GM23338 (cell line): ENCODE measurements around the gene FTCDNL1. TPM values are rescaled to one million over a fixed set of nuclear protein-coding genes. Genes with fewer than 3 reads are reported as not detected.

Source experiments
- CREB1 ChIP-seq: fragments of 250-450 bp; sonication (Bioruptor Pico); IDR thresholded peaks from 2 replicates; pipeline ENCODE4 v1.5.0; 2020; ENCODE audit warnings: low read depth, mild to moderate bottlenecking, moderate library complexity
- POLR2AphosphoS5 ChIP-seq: IDR thresholded peaks from 2 replicates; pipeline ENCODE4 v1.6.1; 2016; ENCODE audit warnings: antibody characterized with exemption, low read depth
- STAT1 ChIP-seq: IDR thresholded peaks from one replicate; pipeline ENCODE4 v1.6.1; 2016; ENCODE audit warnings: antibody characterized with exemption; ENCODE audit not compliant: unreplicated experiment
- polyA plus RNA-seq: library from polyadenylated mRNA; unstranded; fragments of >200 nt; fragmentation: Nextera tagmentation; extraction: Ambion mirVana; gene quantifications from 2 replicates; pipeline ENCODE4 v1.2.1, GENCODE V29; 2016
- total RNA-seq: library from RNA; depleted of rRNA; stranded (reverse); fragments of >200 nt; shearing (Covaris generic); gene quantifications from 2 replicates; pipeline ENCODE4 v1.2.3, GENCODE V29; 2014
- TF ChIP-seq, protein P1 (sequence below): fragments of 250-450 bp; sonication (Bioruptor Pico); IDR thresholded peaks from 2 replicates; pipeline ENCODE4 v1.5.0; 2020; ENCODE audit warnings: mild to moderate bottlenecking, moderate library complexity
- TF ChIP-seq, protein P2 (sequence below): IDR thresholded peaks from one replicate; pipeline ENCODE4 v1.6.1; 2018; ENCODE audit warnings: antibody characterized with exemption; ENCODE audit not compliant: unreplicated experiment

FTCDNL1 gene
- total and polyA plus RNA-seq, 2 experiments from 2014 or later, result 1.7 to 2.0 TPM

DNA sequence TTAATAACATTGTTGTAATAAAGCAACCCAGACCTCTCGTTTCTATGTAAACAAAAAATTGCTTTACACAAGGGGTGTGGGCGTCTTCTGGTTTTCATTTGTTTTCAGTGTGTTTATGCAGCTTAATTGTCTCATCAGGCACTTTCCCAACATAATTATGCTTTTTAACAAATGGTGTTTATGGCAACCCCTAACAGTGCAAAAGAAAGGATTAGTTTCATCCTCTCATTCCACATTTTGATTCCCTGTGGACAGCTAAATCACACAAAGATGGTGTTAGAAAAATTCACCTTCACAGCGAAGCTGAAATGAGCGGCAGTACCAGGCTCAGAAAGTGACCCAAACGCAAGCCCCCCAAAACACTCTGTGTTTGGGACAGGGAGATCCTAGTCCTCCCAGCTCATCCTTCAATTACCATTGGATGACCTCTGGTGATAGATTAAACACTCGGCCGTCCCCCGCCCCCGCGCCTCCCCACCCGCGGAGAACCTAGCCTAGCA, 724 bp downstream of the FTCDNL1 start (continued):
- TF ChIP-seq, protein P1, sequence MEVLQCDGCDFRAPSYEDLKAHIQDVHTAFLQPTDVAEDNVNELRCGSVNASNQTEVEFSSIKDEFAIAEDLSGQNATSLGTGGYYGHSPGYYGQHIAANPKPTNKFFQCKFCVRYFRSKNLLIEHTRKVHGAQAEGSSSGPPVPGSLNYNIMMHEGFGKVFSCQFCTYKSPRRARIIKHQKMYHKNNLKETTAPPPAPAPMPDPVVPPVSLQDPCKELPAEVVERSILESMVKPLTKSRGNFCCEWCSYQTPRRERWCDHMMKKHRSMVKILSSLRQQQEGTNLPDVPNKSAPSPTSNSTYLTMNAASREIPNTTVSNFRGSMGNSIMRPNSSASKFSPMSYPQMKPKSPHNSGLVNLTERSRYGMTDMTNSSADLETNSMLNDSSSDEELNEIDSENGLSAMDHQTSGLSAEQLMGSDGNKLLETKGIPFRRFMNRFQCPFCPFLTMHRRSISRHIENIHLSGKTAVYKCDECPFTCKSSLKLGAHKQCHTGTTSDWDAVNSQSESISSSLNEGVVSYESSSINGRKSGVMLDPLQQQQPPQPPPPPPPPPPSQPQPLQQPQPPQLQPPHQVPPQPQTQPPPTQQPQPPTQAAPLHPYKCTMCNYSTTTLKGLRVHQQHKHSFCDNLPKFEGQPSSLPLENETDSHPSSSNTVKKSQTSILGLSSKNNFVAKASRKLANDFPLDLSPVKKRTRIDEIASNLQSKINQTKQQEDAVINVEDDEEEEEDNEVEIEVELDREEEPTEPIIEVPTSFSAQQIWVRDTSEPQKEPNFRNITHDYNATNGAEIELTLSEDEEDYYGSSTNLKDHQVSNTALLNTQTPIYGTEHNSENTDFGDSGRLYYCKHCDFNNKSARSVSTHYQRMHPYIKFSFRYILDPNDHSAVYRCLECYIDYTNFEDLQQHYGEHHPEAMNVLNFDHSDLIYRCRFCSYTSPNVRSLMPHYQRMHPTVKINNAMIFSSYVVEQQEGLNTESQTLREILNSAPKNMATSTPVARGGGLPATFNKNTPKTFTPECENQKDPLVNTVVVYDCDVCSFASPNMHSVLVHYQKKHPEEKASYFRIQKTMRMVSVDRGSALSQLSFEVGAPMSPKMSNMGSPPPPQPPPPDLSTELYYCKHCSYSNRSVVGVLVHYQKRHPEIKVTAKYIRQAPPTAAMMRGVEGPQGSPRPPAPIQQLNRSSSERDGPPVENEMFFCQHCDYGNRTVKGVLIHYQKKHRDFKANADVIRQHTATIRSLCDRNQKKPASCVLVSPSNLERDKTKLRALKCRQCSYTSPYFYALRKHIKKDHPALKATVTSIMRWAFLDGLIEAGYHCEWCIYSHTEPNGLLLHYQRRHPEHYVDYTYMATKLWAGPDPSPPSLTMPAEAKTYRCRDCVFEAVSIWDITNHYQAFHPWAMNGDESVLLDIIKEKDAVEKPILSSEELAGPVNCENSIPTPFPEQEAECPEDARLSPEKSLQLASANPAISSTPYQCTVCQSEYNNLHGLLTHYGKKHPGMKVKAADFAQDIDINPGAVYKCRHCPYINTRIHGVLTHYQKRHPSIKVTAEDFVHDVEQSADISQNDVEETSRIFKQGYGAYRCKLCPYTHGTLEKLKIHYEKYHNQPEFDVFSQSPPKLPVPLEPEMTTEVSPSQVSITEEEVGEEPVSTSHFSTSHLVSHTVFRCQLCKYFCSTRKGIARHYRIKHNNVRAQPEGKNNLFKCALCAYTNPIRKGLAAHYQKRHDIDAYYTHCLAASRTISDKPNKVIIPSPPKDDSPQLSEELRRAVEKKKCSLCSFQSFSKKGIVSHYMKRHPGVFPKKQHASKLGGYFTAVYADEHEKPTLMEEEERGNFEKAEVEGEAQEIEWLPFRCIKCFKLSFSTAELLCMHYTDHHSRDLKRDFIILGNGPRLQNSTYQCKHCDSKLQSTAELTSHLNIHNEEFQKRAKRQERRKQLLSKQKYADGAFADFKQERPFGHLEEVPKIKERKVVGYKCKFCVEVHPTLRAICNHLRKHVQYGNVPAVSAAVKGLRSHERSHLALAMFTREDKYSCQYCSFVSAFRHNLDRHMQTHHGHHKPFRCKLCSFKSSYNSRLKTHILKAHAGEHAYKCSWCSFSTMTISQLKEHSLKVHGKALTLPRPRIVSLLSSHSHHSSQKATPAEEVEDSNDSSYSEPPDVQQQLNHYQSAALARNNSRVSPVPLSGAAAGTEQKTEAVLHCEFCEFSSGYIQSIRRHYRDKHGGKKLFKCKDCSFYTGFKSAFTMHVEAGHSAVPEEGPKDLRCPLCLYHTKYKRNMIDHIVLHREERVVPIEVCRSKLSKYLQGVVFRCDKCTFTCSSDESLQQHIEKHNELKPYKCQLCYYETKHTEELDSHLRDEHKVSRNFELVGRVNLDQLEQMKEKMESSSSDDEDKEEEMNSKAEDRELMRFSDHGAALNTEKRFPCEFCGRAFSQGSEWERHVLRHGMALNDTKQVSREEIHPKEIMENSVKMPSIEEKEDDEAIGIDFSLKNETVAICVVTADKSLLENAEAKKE (CRISPR knock-in tag), result no peak
- TF ChIP-seq, protein P2, sequence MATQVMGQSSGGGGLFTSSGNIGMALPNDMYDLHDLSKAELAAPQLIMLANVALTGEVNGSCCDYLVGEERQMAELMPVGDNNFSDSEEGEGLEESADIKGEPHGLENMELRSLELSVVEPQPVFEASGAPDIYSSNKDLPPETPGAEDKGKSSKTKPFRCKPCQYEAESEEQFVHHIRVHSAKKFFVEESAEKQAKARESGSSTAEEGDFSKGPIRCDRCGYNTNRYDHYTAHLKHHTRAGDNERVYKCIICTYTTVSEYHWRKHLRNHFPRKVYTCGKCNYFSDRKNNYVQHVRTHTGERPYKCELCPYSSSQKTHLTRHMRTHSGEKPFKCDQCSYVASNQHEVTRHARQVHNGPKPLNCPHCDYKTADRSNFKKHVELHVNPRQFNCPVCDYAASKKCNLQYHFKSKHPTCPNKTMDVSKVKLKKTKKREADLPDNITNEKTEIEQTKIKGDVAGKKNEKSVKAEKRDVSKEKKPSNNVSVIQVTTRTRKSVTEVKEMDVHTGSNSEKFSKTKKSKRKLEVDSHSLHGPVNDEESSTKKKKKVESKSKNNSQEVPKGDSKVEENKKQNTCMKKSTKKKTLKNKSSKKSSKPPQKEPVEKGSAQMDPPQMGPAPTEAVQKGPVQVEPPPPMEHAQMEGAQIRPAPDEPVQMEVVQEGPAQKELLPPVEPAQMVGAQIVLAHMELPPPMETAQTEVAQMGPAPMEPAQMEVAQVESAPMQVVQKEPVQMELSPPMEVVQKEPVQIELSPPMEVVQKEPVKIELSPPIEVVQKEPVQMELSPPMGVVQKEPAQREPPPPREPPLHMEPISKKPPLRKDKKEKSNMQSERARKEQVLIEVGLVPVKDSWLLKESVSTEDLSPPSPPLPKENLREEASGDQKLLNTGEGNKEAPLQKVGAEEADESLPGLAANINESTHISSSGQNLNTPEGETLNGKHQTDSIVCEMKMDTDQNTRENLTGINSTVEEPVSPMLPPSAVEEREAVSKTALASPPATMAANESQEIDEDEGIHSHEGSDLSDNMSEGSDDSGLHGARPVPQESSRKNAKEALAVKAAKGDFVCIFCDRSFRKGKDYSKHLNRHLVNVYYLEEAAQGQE, result no peak
- TF ChIP-seq CREB1 (CRISPR knock-in tag) (no peak), POLR2AphosphoS5 (no peak), STAT1 (no peak)
